Liver (tissue), 9 donors: ENCODE data around the gene PTPRH. TPM values are rescaled to one million over a fixed set of nuclear protein-coding genes. Genes with fewer than 3 reads are reported as not detected.

Source experiments
- DNase-seq: peaks from one replicate; pipeline ENCODE4 v3.0.0-alpha.2; 2017; ENCODE audit warnings: low spot score
- H3K27ac ChIP-seq, 2 donors: one replicate each; pipeline ENCODE4 v1.7.0; 2013; ENCODE audit warnings: inconsistent platforms in 2 of 2, low read length in 2 of 2, control low read depth in 1 of 2, low read depth in 1 of 2, mild to moderate bottlenecking in 1 of 2
- H3K27me3 ChIP-seq, 4 donors: one replicate each; pipeline versions ENCODE4 v1.6.1 to v1.7.0; 2013; ENCODE audit warnings: low read length in 3 of 4, inconsistent platforms in 1 of 4, mild to moderate bottlenecking in 1 of 4, moderate library complexity in 1 of 4; ENCODE audit not compliant: control insufficient read depth in 4 of 4, insufficient read depth in 4 of 4
- H3K36me3 ChIP-seq, 4 donors: one replicate each; pipeline versions ENCODE4 v1.6.1 to v1.7.0; 2013; ENCODE audit warnings: low read length in 3 of 4, mild to moderate bottlenecking in 3 of 4, low read depth in 1 of 4, moderate library complexity in 1 of 4; ENCODE audit not compliant: control insufficient read depth in 4 of 4, insufficient read depth in 3 of 4
- H3K4me1 ChIP-seq, 4 donors: one replicate each; pipeline versions ENCODE4 v1.6.1 to v1.7.0; 2013; ENCODE audit warnings: low read length in 3 of 4, mild to moderate bottlenecking in 3 of 4, moderate library complexity in 1 of 4; ENCODE audit not compliant: control insufficient read depth in 4 of 4, insufficient read depth in 4 of 4
- H3K4me3 ChIP-seq, 3 donors: one replicate each; pipeline versions ENCODE4 v1.6.1 to v1.7.0; 2013; ENCODE audit warnings: low read length in 3 of 3, control low read depth in 1 of 3, low read depth in 1 of 3, mild to moderate bottlenecking in 1 of 3
- H3K9ac ChIP-seq, 2 donors: one replicate each; pipeline ENCODE4 v1.7.0; 2013; ENCODE audit warnings: low read length in 2 of 2, mild to moderate bottlenecking in 2 of 2, moderate library complexity in 2 of 2, control low read depth in 1 of 2, low read depth in 1 of 2
- H3K9me3 ChIP-seq, 4 donors: one replicate each; pipeline versions ENCODE4 v1.6.1 to v1.7.0; 2013; ENCODE audit warnings: low read length in 3 of 4; ENCODE audit not compliant: control insufficient read depth in 4 of 4
- ATF3 ChIP-seq: IDR thresholded peaks from 2 replicates; pipeline ENCODE4 v1.6.1; 2016; ENCODE audit warnings: antibody characterized with exemption
- CTCF ChIP-seq: fragments of 150-350 bp; IDR thresholded peaks from 2 replicates; pipeline ENCODE4 v1.5.1; 2017; ENCODE audit warnings: improper control_type of control experiment, low read depth, low read length; ENCODE audit not compliant: missing input control
- EGR1 ChIP-seq, 2 donors: IDR thresholded peaks; 2 replicates each; pipeline ENCODE4 v1.6.1; 2016 to 2018; ENCODE audit warnings: antibody characterized with exemption in 2 of 2, low read depth in 2 of 2
- FOXA1 ChIP-seq: IDR thresholded peaks from 2 replicates; pipeline ENCODE4 v1.6.1; 2016; ENCODE audit warnings: antibody characterized with exemption
- FOXA2 ChIP-seq: IDR thresholded peaks from 2 replicates; pipeline ENCODE4 v1.6.1; 2016; ENCODE audit warnings: antibody characterized with exemption
- GABPA ChIP-seq, 2 donors: IDR thresholded peaks in 1 of 2; conservative IDR thresholded peaks in 1 of 2; 2 replicates each; pipeline ENCODE4 v1.6.1; 2016; ENCODE audit warnings: antibody characterized with exemption in 2 of 2, mild to moderate bottlenecking in 1 of 2, moderate library complexity in 1 of 2
- HNF4A ChIP-seq, 2 donors: conservative IDR thresholded peaks; 2 replicates each; pipeline ENCODE4 v1.6.1; 2016; ENCODE audit warnings: antibody characterized with exemption in 2 of 2, mild to moderate bottlenecking in 2 of 2
- HNF4G ChIP-seq: IDR thresholded peaks from 2 replicates; pipeline ENCODE4 v1.6.1; 2016; ENCODE audit warnings: antibody characterized with exemption
- JUND ChIP-seq, 2 donors: IDR thresholded peaks; 2 replicates each; pipeline ENCODE4 v1.6.1; 2016; ENCODE audit warnings: antibody characterized with exemption in 2 of 2
- MAX ChIP-seq: IDR thresholded peaks from 2 replicates; pipeline ENCODE4 v1.6.1; 2016; ENCODE audit warnings: antibody characterized with exemption
- NR2F2 ChIP-seq: IDR thresholded peaks from 2 replicates; pipeline ENCODE4 v1.6.1; 2016; ENCODE audit warnings: antibody characterized with exemption
- RAD21 ChIP-seq, 2 donors: IDR thresholded peaks; 2 replicates each; pipeline ENCODE4 v1.6.1; 2016; ENCODE audit warnings: antibody characterized with exemption in 2 of 2, mild to moderate bottlenecking in 2 of 2
- REST ChIP-seq: IDR thresholded peaks from 2 replicates; pipeline ENCODE4 v1.6.1; 2016; ENCODE audit warnings: antibody characterized with exemption, mild to moderate bottlenecking
- RXRA ChIP-seq, 2 donors: IDR thresholded peaks; 2 replicates each; pipeline ENCODE4 v1.6.1; 2017 to 2018; ENCODE audit warnings: antibody characterized with exemption in 2 of 2, mild to moderate bottlenecking in 1 of 2
- SP1 ChIP-seq: IDR thresholded peaks from 2 replicates; pipeline ENCODE4 v1.6.1; 2018; ENCODE audit warnings: antibody characterized with exemption, mild to moderate bottlenecking
- TAF1 ChIP-seq: conservative IDR thresholded peaks from 2 replicates; pipeline ENCODE4 v1.6.1; 2016; ENCODE audit warnings: antibody characterized with exemption, mild to moderate bottlenecking
- YY1 ChIP-seq: IDR thresholded peaks from 2 replicates; pipeline ENCODE4 v1.6.1; 2016; ENCODE audit warnings: antibody characterized with exemption, mild to moderate bottlenecking
- ZBTB33 ChIP-seq: IDR thresholded peaks from 2 replicates; pipeline ENCODE4 v1.6.1; 2016; ENCODE audit warnings: antibody characterized with exemption
- WGBS: extraction: QIAGEN DNeasy Blood & Tissue Kit; methylation state at CpG from one replicate; pipeline ENCODE4 v1.1.7; 2013; 5-methylcytosine and 5-hydroxymethylcytosine counted together
- polyA plus RNA-seq, 2 donors: library from polyadenylated mRNA; stranded (reverse) in 1 of 2; unstranded in 1 of 2; fragments of 200-250 nt in 1 of 2; fragments of >200 nt in 1 of 2; fragmentation: Nextera tagmentation in 1 of 2; extraction: Ambion mirVana in 1 of 2; gene quantifications; one replicate each; pipeline versions ENCODE4 v1.2.1 to v1.2.3, GENCODE V29; 2013 to 2015
- total RNA-seq, 2 donors: library from RNA; depleted of rRNA; stranded (reverse); fragments of >200 nt; gene quantifications; one replicate each; pipeline ENCODE4 v1.2.3, GENCODE V29; 2014
- donor health status: healthy.
- donor health status: healthy.
- donor health status: healthy.
- donor health status: healthy.
- donor health status: healthy.

PTPRH gene
- total and polyA plus RNA-seq, 4 donors = 3.1 to 20.4 (median 11.4) TPM

GRCh38 chr19:55186080-55186479 is 23.2 kb downstream of the PTPRH start:
- TF ChIP-seq TAF1 (no peak), SP1 (no peak), REST (no peak), JUND (IDR thresholded peaks at IDR 0.05) (no peak)
- H3K27ac ChIP-seq = no peak overlapping the region
- H3K9ac ChIP-seq = no peak overlapping the region
- H3K4me1 ChIP-seq = no peaks in the 10 kb centered on the region
- H3K4me3 ChIP-seq = no peak overlapping the region
- WGBS = 97% methylated on average over 12 of the region's 12 CpGs
- H3K27me3 ChIP-seq = peaks cover 0 to 2% (median 0%) of the 10 kb centered on the region in 4 donors
- H3K36me3 ChIP-seq = peaks cover 0 to 7% (median 0%) of the 10 kb centered on the region in 4 donors
- no peaks in the 10 kb centered on the region for H3K9me3 ChIP-seq
- no peak for DNase-seq

- Histone ChIP-seq H3K36me3 (peaks cover 0 to 7% (median 0%) of the 10 kb centered on the region in 4 donors), H3K27ac (no peak overlapping the region), H3K9ac (no peak overlapping the region), H3K9me3 (no peaks in the 10 kb centered on the region), H3K4me3 (no peak overlapping the region), H3K27me3 (peaks cover 2 to 5% (median 4%) of the 10 kb centered on the region in 4 donors), H3K4me1 (peaks cover 2 to 8% (median 7%) of the 10 kb centered on the region in 4 donors)
- TF ChIP-seq YY1 (no peak), EGR1 (IDR thresholded peaks at IDR 0.05; ENCODE audit: low read depth in 2 of 2) (no peak), FOXA2 (no peak), NR2F2 (no peak), SP1 (no peak), HNF4A (conservative IDR thresholded peaks at IDR 0.05) (no peak), JUND (IDR thresholded peaks at IDR 0.05) (no peak), RAD21 (IDR thresholded peaks at IDR 0.05) (no peak), CTCF (no peak), REST (no peak), GABPA (IDR thresholded peaks at IDR 0.05 in 1 of 2, conservative IDR thresholded peaks at IDR 0.05 in 1 of 2) (no peak), ZBTB33 (no peak), RXRA (IDR thresholded peaks at IDR 0.05) (no peak), MAX (no peak), ATF3 (no peak), FOXA1 (no peak), HNF4G (no peak)
- no peak for DNase-seq
- WGBS = 86% methylated on average over 20 of the region's 20 CpGs
Measured at GRCh38 chr19:55181740-55182139, 27.6 kb downstream of the PTPRH start.
